Fibroblast of skin of left biceps (primary cell): Measurements from ENCODE around the gene ELF1.
"Not testable (repeated sequence)": the region's sequence is repeated elsewhere in the genome, so short reads cannot be mapped to it uniquely, and the experiment has no call there.

ENCODE experiments used
- DNase-seq, 2 experiments: peaks; one replicate each; pipeline ENCODE4 v3.0.0-alpha.2; 2013; ENCODE audit warnings: low read depth in 2 of 2

ELF1 gene

DNA sequence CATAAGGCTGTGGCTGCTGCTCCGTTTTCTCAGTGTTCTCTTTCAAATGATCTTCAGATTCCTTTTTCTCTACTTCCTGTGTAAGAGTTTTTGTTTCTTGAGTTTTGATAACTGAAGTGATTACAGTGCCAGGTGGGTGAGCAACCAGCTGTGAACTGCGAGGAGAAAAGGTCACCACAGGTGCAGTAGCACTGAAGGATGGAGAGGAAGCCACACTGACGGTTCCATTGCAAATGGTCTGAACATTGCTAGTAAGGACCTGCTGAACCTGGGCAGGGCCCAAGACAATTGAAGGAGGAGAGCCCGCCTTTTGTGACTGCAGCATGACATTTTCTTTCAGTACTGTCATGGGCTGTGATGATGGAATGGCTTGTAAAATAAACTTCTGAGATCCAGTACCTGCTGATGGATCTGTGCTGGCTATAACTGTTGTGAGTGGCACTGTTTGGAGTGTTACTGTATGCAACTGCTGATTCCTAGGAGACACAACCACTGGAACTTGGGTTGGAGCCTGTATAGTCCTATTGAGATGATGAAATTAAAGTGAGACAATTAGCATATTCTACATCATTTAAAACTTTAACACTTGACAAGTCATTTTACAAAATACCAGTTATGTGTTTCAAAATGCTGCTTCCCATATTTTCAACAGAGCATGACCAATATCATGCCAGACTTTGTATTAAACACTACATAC, 85.5 kb downstream of the ELF1 start:
- no peak for DNase-seq

DNA sequence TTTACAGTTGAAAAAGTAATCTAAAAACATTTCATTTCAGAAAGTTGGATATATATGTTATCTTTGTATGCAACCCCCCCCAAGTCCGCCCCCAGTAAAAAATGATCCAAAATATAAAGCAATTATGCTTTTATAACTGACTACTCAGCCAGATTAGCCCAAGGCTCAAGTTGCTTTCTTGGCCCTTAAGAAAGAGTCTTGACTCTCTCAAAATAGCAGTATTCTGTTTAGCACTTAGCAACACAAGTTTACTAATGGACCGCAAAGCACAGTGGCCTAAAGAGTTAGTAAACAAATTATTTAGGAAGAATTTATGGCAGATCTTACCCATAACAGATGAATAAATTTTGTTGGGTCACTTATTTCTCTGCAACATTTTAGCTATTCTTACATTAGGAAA, 86.9 kb downstream of the ELF1 start:
- DNase-seq, result no peak

DNA sequence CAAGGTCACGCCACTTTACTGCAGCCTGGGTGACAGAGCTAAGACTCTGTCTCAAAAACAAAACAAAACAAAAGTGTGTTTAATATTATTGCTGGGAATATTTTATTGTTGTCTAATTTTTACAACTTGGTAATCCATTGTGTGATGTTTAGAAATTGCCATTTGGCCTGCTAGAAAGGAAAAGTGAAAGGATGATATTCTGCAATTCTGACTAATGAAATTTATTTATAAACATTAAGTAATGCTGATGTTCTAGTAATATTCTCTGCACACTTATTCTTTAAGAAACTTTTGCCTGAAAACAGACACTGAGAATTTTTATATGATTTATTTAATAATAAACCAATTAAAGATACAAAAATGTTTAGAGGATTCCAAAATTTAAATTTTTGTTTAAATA, 87.4 kb downstream of the ELF1 start:
- no peak for DNase-seq

DNA sequence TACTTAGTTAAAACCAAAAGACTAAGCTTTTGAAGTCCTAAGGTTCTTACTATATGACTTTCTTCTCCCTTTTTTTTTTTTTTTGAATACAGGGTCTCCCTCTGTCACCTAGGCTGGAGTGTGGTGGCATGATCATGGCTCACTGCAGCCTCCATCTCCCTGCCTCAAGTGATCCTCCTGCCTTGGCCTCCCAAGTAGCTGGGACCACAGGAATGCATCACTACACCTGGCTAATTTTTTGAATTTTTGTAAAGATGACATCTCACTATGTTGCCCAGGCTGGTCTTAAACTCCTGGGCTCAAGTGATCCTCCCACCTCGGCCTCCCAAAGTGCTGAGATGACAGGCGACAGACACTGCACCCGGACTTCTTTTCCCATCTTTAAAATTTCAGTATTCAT, 89.2 kb downstream of the ELF1 start:
- not testable (repeated sequence) for DNase-seq

DNA sequence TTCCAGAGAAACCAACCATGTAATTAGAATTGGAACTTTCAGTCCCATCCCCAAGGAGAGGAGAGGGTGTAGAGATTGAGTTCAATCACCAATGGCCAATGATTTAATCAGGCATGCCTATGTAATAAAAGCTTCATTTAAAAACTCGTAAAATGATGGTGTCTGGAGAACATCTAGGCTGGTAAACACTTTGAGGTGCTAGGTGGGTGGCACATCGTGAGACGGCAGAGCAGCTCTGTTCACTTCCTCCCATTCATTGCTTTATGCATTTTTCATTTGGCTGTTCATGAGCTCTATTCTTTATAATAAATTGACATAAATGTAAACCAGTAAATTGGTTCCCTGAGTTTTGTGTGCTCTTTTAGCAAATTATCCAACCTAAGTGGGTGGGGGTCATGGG, 90.1 kb downstream of the ELF1 start:
- no peak for DNase-seq

DNA sequence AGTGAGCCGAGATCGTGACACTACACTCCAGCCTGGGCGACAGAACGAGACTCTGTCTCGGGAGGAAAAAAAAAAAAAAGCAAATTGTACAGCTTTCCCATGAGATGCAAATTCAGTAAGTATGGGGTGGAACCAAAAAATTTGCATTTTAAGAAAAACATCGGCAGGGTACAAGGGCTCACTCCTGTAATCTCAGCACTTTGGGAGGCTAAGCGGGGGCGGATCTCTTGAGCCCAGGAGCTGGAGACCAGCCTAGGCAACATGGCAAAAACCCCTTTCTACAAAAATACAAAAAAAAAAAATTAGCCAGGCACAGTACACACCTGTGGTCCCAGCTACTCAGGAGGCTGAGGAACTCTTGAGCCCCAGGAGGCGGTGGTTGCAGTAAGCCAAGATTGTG, 91.2 kb downstream of the ELF1 start:
- DNase-seq, result no peak

DNA sequence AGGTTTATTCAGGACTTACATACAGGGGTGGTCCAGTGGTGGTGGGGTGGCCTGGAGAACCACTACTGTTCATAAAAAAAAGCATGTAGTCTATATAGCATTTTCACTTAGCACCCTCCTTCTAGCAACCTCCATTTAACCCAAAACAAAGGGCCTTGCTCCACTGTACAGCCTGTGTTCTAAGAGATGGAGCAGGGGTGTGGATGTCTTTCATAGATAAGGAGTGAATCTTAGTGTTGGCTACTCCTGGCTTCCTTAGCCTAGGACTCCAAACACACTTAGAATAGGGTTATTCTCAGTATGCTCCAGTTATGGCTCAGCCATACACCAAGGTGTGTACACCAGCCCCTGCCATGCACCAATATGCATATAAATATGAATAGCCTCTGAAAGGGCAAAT, 95.2 kb downstream of the ELF1 start:
- DNase-seq, result no peak

DNA sequence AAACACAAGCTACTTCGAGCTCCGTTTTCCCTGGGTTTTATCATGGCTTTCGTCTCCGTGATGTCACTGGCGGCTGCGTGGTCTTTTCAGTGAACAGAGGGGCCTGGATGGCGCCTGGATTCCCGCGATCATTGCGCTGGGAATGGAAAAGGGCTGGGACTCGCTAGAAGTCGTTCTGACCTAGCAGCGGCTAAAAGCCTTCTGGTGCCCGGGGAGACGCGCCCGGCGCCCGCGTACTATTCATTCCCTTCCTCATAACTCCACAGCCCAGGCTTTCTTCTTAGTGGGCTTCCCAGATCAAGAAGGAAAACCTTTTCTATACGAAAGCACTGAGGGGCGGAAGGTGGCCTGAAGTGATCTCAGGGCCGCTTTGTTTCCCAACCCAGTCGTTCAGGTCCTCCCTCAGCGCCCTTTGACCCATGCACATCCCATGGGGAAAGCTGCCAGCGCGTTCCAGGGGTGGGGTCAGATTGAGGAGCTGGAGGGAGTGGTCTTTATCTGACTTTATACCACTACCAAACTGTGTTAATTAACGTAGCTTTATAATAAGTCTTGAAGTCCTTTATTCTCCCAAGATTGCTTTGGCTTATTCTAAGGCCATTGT, 96.6 kb downstream of the ELF1 start:
- no peak for DNase-seq

DNA sequence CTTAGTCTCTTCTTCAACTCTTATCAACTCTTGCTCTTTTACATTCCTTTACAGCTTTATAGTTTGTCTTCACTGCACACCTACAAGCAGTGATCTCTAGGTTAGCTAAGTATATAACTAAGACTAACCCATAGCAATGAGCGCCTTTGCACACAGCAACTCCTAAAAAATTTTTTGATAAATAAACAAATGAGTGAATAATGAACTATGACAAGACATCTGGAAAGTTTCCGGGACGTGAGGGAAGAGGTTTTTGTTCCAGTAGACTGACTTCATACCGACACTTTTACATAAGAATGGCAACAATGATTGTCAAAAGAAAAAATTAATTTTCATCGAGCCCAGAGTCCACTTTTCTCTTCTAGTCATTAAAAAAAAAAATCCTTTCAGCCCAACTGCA, 98.3 kb downstream of the ELF1 start:
- DNase-seq, result no peak

DNA sequence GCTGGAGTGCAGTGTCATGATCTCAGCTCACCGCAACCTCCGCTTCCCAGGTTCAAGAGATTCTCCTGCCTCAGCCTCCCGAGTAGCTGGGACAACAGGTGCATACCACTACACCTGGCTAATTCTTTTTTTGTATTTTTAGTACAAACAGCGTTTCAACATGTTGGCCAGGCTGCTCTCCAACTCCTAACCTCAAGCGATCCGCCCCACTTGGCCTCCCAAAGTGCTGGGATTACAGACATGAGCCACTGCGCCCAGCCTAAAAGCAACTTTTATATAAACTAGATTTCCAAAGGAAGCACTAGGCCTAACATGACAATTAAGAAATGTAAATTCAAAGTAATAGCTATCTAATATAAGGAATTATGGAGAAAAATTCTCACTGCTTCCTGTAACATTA, 99.2 kb downstream of the ELF1 start:
- not testable (repeated sequence) for DNase-seq

DNA sequence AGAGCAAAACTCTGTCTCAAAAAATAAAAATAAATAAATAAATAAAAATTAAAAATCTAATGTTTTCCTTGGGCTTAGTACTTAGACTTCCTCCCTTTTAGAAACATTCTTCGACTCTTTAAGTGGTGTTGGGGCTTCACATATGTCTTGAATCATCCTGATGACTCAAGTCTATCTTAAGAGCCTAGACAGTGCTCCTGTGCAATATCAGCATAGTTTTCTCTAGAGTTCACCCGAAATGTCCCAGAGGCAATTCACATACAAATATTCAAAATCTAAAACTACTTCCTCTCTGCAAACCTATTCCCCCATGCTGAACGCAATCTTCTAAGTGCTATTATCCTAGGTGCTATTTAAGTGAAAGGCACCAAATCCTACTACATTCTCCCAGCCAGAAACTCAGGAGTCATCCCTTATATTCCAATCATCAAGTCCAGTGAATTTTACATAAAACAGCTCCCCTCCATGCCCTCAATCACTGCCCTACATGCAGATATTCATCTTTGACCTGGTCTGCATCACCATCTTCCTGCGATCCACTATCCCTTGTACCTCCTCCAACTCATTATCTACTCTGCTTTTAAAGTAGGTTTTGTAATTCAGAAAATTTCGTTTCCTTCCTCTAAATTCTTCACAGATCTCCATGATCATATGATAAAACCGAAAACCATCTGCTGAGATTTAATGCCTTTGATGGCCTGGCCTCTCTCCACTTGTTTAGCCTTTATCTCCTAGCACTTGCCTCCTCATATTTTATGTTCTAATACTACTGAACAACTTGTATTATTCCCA, 102.7 kb downstream of the ELF1 start:
- no peak for DNase-seq

DNA sequence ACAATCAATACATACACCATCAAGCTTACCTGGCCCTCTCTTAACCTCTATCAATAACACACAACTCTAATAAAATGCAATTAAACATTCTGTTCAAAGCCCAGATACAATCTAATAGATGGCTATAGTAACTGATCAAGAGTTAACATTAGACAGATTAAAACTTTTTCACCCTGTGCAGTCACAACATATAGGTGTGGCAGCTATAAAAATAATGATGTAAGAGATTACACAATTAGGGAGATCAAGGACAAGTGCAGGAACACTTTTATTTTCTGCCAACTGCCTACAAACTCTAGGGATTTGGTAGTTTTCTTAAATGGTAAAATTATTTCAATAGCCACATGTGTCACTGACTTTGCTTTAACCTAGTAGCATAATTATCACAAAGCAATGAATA, 104.3 kb downstream of the ELF1 start:
- not testable (repeated sequence) for DNase-seq

DNA sequence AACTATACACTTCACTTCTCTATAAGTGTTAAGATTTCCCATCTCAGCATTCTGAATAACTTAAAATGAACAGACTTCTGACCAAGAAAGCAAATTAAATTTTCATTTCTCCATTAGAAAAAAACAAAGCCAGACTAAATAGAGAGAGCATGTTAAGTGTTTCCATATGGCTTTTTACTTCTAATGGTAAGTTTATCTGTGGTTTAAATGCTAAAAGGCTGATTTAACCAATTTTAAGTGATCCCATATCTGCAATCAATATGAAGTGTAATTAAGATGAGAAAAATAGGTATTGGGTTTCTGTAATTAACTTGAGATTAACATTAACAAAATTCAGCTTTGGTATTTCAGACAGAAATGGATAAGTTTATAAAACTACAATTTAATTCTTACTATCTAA, 107.8 kb downstream of the ELF1 start:
- DNase-seq, result no peak

DNA sequence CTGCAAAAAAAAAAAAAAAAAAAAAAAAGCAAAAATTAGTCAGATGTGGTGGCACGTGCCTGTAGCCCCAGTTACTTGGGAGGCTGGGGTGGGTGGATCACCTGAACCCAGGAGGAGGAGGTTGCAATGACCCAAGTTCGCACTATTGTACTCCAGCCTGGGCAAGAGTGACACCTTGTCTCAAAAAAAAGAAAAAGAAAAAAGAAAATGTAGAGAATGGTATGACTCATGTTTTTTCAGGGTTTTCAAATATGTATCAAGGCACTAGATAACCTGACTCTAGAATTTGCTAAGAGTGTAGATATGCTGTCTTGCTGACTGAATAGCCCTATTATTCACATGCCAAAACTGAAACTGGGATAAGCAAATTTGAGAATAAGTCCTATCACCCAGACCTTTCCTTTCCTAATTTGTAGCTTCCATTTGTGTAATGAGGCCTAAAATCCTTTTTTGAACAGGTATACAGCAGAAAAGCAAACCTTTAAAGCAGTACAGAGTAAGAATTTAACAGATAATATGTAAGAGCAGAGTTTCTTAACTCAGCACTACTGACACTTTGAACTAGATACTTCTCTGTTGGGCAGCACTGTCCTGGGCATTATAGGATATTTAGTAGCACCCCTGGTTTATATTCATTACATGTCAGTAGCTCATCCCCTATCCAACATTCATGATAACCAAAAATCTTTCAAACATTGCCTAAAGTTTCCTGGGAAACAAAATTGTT, 108.6 kb downstream of the ELF1 start:
- no peak for DNase-seq

DNA sequence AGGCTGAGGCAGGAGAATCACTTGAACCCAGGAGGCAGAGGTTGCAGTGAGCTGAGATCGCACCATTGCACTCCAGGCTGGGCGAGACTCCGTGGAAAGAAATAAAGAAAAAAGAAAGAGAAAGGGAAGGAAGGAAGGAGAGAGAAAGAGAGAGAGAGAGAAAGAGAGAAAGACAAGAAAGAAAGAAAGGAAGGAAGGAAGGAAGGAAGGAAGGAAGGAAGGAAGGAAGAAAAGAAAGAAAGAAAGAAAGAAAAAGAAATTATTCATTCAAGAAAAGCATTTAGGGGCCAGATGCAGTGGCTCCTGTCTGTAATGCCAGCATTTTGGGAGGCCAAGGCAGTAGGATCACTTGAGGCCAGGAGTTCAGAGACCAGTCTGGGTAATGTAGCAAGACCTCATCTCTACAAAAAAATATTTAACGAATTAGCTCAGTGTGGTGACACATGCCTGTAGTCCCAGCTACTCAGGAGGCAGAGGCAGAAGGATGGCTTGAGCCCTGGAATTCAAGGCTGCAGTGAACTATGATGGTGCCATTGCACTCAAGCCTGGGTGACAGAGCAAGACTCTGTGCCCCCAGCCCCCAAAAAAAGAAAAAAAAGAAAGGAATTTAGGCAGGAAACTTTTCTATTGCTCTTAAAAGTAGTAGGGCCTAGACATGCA, 109.4 kb downstream of the ELF1 start:
- not testable (repeated sequence) for DNase-seq

DNA sequence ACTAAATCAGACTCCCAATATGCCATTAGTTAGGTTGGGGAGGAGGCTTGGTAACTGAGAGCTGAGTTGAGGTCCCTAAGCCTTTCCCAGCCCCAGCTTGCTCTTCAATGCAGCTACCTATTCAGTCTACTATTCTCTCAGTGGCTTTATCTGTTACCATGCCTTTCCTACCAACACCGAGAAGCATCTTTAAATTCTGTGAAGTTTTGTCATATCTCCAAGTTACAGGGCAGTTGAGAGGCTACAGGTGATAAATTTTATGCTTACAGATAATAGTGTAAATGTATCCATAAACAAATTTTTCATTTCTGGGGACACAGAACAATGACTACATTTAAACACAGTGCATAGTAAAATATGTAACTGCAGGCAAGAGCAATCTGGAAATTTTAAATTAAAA, 110.6 kb downstream of the ELF1 start:
- DNase-seq, result no peak

DNA sequence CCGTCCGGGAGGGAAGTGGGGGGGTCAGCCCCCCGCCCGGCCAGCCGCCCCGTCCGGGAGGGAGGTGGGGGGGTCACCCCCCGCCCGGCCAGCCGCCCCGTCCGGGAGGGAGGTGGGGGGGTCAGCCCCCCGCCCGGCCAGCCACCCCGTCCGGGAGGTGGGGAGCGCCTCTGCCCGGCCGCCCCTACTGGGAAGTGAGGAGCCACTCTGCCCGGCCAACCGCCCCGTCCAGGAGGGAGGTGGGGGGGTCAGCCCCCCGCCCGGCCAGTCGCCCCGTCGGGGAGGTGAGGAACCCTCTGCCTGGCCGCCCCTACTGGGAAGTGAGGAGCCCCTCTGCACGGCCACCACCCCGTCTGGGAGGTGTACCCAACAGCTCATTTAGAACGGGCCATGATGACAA, 118.1 kb downstream of the ELF1 start:
- DNase-seq, result not testable (repeated sequence)

DNA sequence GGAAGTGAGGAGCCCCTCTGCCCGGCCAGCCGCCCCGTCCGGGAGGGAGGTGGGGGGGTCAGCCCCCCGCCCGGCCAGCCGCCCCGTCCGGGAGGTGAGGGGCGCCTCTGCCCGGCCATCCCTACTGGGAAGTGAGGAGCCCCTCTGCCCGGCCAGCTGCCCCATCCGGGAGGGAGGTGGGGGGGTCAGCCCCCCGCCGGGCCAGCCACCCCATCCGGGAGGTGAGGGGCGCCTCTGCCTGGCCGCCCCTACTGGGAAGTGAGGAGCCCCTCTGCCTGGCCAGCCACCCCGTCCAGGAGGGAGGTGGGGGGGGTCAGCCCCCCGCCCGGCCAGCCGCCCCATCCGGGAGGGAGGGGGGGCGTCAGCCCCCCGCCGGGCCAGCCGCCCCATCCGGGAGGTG, 118.5 kb downstream of the ELF1 start:
- DNase-seq, result not testable (repeated sequence)

DNA sequence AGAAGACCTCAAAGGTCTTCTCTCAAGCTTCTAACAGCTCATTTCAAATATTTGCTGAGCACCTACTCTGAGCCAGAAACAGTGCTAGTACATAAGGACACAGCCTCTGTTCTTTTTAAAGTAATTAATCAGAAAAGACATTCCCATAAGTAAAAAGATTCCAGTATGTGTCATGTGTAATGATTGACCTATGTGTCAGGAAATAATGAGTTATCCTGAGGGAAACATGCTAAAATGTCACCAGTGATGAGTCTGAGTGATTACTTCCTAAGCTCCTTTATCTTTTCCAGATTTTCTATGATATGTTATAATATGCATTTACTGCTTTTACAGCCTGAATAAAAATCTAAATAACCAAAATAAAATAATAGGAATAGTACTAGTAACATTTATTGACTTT, 122.1 kb downstream of the ELF1 start:
- DNase-seq, result no peak

DNA sequence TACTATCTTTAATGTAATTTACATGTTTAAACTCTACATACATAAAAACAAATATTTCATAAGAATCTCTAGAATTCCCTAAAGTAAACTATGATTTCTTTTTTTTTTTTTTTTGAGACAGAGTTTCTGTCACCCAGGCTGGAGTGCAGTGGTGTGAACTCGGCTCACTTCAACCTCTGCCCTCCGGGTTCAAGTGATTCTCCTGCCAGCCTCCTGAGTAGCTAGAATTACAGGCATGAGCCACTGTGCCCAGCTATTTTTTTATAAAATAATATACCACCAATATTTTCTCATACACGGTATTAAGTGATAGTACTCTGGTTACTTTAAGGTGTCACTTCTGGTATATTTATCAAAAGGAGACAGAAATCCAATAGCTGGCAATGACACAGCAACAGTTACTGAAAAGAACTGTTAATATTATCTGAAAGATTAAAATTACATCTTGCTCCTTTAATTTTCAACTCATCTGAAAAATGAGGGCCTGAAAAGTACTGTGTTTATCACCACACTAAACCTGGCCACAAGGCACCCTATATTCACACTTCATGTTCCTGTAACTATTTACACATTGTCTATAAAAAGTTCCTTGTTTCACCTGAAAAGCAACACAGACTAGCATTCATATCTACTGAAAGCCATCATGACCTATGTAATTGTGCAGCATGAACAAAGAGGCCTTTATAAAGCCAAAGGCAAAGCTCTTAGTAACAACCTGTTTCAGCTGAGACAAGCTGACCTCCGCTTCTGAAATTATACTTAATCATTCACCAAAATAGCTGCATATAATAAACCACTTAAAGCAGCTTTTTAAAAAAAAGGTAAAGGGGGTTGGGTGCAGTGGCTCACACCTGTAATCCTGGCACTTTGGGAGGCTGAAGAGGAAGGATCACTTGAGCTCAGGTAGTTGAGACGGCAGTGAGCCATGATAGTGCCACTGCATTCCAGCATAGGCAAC, 123.6 kb downstream of the ELF1 start:
- no peak for DNase-seq

DNA sequence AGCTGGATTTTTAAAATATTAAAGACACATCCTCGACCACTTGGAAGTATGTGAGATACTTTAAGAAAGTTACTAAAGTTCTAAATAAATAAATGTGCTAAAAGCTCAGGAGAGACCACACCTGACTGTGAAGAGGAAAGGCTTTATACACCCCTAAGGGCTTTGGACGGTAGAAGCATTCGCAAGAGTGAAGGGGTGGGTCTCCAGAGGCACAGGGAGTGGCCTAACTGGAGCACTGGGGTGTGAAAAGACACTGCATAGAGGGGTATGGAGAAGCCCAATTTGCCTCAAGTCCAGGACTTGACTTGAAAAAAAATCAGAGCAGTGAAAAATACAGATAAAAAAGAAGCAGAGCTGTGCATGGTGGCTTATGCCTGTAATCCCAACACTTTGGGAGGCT, 125.5 kb downstream of the ELF1 start:
- DNase-seq, result not testable (repeated sequence)
